ENCODE measurements around the gene CHST8.
"Not testable (repeated sequence)": the region's sequence is repeated elsewhere in the genome, so short reads cannot be mapped to it uniquely, and the experiment has no call there.

CHST8 gene

DNA sequence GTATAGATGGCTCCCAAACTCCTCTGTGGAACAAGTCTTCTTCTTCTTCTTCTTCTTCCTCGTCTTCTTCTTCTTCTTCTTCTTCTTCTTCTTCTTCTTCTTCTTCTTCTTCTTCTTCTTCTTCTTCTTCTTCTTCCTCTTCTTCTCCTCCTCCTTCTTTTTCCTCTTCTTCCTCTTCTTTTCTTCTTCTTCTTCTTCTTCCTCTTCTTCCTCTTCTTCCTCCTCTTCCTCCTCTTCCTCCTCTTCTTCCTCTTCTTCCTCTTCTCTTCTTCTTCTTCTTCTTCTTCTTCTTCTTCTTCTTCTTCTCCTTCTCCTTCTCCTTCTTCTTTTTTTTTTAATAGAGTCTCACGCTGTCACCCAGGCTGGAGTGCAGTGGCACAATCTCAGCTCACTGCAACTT, 3.4 kb upstream of the CHST8 start:
- DNase-seq (ENCODE audit: low read depth), result not testable (repeated sequence)

GRCh38 chr19:33618884-33619283, 2.9 kb upstream of the CHST8 start:
- DNase-seq (ENCODE audit: low read depth), result no peak

GRCh38 chr19:33620611-33621010, 1.1 kb upstream of the CHST8 start:
- DNase-seq (ENCODE audit: low read depth), result no peak

DNA sequence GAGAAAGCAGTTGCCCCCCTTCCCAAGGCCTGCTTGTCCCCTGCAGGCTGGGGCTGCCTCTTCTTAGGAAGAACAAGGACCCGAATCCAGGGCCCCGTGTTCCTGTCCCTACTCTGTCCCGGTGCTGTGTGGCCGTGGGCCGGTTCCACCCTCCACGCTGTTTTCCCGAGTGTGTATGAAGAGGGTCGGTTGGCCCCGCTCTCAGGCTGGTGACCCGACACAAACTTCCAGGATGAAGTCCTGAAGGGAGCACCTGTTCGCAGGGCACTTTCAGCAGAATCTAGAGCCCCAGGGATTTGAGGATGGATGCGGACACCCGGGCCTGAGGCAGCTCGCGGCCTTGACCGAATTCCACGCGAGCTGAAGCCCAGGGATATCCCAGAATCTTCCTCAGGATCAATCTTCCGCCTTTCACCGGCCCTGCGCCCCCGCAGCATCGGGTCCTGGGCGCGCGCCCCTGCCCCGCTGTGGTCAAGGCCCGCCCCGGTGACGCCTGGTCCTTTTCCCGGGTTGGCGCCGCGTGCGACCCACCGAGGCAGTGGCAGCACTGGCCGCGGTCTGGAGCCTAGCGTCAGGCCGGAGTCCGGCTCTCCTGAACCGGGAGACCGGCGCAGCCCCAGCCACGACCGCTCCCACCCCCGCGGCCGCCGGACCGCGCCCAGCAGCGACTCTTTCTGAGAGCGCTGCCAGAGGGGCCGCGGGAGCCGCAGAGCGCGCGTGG, 528 bp upstream of the CHST8 start:
- no peak for DNase-seq (ENCODE audit: low read depth)

DNA sequence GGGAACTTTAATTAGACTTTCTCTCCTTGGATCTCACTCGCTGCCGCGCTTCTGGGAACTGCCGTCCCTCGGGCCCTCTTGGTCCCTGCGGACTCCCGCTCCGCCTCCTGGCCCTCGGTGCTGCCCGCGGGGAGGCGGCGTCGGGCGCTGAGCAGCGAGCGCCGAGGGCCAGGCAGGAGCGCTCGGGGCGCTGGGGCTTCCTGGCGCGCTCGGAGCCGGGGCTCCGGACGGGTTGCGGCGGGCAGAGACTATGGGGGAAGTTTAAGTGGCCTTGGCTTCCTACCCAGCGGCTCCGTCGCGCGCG, 704 bp downstream of the CHST8 start:
- DNase-seq (ENCODE audit: low read depth), result no peak

GRCh38 chr19:33622809-33623511, 1.2 kb downstream of the CHST8 start:
- no peak for DNase-seq (ENCODE audit: low read depth)

DNA sequence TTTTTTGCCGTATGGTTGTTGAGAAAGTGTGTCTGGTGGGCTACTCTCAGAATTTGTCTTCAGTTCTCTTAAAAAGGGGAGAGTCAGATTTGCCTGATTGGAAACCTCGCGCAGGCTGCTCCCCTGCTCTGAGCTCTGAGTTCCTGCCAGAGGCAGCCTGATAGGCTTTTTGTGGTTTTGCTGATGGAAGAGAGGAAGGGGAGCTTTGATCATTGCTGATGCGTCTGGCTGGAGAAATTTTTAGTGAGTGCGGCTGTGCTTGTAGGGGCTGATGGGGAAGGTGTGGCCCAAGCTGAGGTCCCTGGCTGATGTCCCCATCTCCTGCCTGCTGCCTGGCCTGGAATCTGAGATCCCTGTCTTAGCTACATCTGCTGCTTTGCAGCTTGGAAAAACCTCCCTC, 2.8 kb downstream of the CHST8 start:
- no peak for DNase-seq (ENCODE audit: low read depth)

DNA sequence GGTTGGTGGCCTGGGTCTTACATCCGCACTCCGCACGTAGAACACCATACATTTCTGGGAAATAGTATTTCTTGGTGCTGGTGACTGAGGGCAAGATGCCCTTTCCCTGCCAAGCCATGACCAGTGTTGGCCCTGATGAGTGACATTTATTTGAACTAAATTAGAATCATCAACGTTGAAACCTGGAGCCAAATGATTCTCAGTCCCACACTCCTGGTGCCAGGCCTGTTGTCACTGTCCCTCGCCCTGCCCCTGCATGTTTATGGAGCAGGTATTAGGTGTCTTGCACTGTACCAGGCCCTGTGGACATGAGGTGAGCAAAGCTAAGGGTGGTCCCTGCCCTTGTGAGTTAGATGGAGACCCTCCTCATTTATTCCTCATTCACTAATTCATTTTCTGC, 5.8 kb downstream of the CHST8 start:
- DNase-seq (ENCODE audit: low read depth), result no peak

GRCh38 chr19:33627962-33628839, 6.4 kb downstream of the CHST8 start:
- no peak for DNase-seq (ENCODE audit: low read depth)

DNA sequence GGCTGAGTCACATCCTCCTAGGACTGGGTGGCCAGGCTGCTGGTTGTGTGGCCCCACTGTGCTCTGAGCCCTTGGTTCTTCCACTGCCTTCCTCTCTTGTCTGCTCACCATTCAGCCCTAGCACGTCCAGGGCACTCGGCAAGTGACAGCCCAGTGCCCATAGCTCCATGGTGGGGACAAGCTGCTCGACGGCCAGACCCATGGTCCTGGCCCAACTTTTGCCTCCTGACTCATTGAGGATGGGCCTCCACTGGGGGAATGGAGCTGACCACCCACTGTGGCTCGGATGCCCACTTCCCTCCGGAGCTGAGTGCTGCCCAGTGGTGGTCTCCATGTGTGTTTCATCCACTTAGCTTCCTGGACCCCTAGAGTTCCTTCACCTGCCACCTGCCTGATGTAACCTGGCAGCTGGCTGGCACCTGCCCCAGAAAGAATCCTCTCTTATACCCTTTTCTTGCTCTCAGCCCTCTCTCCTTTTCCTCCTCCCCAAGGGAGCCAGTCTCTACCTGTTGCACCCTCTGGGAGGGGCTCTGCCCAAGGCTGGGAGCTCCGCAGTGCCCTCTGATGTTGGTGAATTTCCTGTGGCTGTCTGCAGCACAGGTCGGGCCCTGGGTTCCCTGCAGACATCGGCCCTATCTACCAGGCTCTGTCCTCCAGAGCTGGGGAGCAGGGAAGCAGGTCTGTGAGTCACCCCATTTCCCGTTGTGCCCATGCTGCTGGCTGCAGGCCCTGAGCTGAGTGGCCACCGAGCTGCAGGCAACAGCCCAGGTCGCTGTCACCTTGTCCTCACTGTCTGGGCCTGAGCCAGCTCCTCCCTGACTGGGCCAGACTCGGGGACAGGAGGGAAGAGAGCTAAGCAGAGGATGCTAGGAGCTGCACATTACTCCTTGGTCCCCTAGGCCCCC, 7.4 kb downstream of the CHST8 start:
- DNase-seq (ENCODE audit: low read depth), result no peak

- DNase-seq (ENCODE audit: low read depth), result no peak
These were observed 8.1 kb downstream of the CHST8 start for GRCh38 chr19:33629826-33630375.

GRCh38 chr19:33630880-33631608, 9.3 kb downstream of the CHST8 start:
- no peak for DNase-seq (ENCODE audit: low read depth)

GRCh38 chr19:33631609-33631973, 9.8 kb downstream of the CHST8 start:
- DNase-seq (ENCODE audit: low read depth), result no peak

GRCh38 chr19:33634361-33635091, 12.8 kb downstream of the CHST8 start:
- DNase-seq (ENCODE audit: low read depth), result no peak

DNA sequence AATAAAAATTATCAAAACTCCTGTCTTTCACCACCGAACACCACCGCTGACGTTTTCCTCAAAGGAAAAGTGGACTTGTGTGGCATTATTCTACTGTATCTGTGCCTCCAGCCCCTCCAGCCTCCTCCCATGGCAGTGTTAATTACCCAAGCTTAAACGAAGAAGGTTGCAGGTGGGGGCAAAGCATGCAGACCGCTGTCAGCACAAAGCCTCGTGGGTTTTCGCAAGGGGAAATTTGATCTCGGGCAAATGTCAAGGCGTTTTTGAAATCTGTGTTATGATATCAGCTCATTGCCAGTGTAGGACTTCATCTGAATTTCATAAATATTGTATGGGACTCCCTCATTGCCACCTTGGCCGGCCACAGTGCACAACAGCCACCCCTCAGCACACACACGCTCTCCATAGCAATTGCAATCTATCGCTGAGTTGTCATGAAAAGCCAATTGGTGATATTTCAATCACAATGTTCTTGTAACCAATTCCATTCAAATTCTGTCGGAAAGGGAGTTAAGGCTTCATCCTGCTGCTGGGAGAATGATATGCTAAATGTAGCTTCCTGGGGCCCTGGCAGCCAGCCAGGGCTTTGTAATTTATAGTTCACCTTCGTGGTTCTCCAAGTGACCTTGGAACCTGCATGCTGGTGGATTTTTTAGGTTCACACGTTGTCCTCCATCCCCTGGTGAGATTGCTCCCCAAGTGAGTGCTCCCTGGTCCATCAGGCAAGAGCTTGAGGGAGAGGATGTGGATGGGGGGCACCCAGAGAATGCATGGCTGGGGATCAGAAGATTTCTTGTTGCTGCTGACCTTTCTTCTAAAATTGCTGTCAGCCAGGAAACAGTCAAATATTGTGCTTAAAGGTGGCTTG, 16.6 kb downstream of the CHST8 start:
- no peak for DNase-seq (ENCODE audit: low read depth)

DNA sequence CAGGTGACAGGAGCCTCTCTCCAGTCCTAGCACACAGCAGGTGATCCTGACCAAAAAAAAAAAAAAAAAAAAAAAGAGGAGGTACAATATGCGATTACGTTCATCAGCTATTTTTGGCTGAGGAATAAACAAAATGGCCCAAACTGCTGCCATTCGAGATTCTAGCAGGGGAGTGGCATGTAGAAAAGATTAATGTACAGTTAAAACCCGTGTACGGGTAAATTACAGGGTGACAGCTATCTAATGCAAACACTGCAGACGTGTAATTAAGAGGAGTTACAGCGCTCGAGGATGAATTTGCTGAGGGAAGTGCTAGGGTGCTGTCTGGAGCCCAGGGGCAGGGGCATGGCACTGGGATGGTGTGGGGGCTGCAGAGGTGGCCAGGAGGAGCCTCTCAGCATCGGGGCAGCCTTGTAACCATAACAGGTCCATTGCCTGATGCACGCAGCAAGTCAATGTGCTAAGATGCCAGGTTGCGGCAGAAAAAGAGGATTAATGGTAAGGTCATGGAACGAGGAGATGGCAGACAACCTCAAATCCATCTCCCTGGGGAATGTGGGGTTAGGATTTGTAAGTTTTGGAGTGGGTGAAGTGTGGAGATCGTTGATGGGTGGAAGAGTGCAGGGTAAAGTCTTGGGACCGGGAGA, 17.4 kb downstream of the CHST8 start:
- DNase-seq (ENCODE audit: low read depth), result no peak

GRCh38 chr19:33640773-33641172, 19.0 kb downstream of the CHST8 start:
- no peak for DNase-seq (ENCODE audit: low read depth)

DNA sequence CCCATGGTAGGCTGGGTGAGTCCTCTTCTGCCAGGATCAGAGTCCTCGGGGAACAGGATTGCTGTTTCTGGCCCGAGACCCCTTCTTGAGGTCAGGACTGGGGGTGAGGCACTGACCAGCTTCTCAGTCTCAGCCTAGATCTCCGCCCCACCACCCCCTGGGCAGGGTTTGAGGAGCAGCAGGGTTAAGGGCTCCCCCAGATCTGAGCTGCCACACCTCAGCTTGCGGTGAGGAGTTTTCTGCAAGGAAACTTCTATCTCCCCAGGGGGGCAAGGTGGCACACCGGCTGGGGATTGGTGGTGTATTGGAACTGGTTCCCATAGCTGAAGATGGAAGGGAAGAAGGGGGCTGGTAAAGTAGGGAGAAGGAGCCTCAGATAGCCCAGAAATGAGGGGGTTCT, 19.5 kb downstream of the CHST8 start:
- no peak for DNase-seq (ENCODE audit: low read depth)

GRCh38 chr19:33641956-33642498, 20.3 kb downstream of the CHST8 start:
- DNase-seq (ENCODE audit: low read depth), result no peak
